ENCODE results near the gene HDAC2.

The HDAC2 gene

GRCh38 chr6:113970805-113971676 lies at the start of gene HDAC2:
TSS of gene HDAC2 (minus strand) at chr6:113971148. CDS start at chr6:113970908, 240 bp downstream.
- TF ChIP-seq CTCF (IDR thresholded peaks at IDR 0.05), result no peak

GRCh38 chr6:114020196-114020595 lies 49.2 kb upstream of the HDAC2 start:
- TF ChIP-seq CTCF (IDR thresholded peaks at IDR 0.05), result no peak

- TF ChIP-seq CTCF (IDR thresholded peaks at IDR 0.05), result no peak
These were observed 39.6 kb upstream of the HDAC2 start for GRCh38 chr6:114010540-114010939.

- no peak for TF ChIP-seq CTCF (IDR thresholded peaks at IDR 0.05)
These were observed 38.2 kb upstream of the HDAC2 start for GRCh38 chr6:114009192-114009591.

- no peak for TF ChIP-seq CTCF (IDR thresholded peaks at IDR 0.05)
These were observed 37.4 kb upstream of the HDAC2 start for GRCh38 chr6:114008331-114008730.

DNA sequence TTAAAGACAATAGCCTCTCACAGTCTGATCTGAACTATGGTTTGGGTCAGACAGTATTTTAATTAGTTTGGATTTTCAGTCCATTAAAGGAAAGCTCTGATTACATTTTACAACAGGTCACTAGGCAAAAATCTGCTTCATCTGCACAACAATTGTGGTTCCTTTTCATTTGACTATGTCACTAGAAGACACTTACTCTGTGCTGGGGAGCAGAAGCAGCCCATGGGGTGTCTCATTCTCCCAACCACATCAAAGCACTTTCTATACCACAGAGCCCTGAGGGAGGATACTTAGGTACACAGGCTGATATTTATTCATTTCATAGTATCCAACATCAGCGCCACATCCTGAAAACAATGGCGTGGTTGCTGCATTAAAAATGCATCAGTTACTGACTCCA lies 36.6 kb upstream of the HDAC2 start:
- TF ChIP-seq CTCF (IDR thresholded peaks at IDR 0.05), result no peak

- no peak for TF ChIP-seq CTCF (IDR thresholded peaks at IDR 0.05)
These were observed 30.4 kb upstream of the HDAC2 start for GRCh38 chr6:114001354-114001753.
